HEK293T (cell line): ENCODE results near the gene CDH13.

Source experiments
- CTCF ChIA-PET: fragments of 350-600 bp; formaldehyde crosslinking; extraction: SDS; loops from one replicate; lab custom pipeline; 2021; ENCODE audit warnings: antibody characterized with exemption, inconsistent platforms; lab: Yijun Ruan, JAX
- POLR2A ChIA-PET: fragments of 350-600 bp; formaldehyde crosslinking; extraction: SDS; loops from one replicate; lab custom pipeline; 2020; ENCODE audit warnings: antibody characterized with exemption, inconsistent platforms; lab: Yijun Ruan, JAX
- DNase-seq: peaks from one replicate; pipeline ENCODE4 v3.0.0; 2012; ENCODE audit warnings: mixed read lengths; ENCODE audit errors: extremely low spot score
- ARNT ChIP-seq: fragments of 450-650 bp; IDR thresholded peaks from 2 replicates; pipeline ENCODE4 v1.6.1; 2017; ENCODE audit warnings: mild to moderate bottlenecking
- BHLHE40 ChIP-seq: fragments of 450-650 bp; IDR thresholded peaks from 2 replicates; pipeline ENCODE4 v1.6.1; 2016; ENCODE audit warnings: mild to moderate bottlenecking, moderate library complexity, borderline replicate concordance
- CTBP1 ChIP-seq: fragments of 450-650 bp; IDR thresholded peaks from 2 replicates; pipeline ENCODE4 v1.6.1; 2016; ENCODE audit warnings: borderline replicate concordance
- ELF4 ChIP-seq: fragments of 450-650 bp; IDR thresholded peaks from 2 replicates; pipeline ENCODE4 v1.6.1; 2017; ENCODE audit warnings: antibody characterized with exemption
- FOXA1 ChIP-seq: fragments of 450-650 bp; IDR thresholded peaks from 2 replicates; pipeline ENCODE4 v1.6.1; 2016; ENCODE audit warnings: mild to moderate bottlenecking
- FOXK2 ChIP-seq: fragments of 450-650 bp; IDR thresholded peaks from 2 replicates; pipeline ENCODE4 v1.6.1; 2016; ENCODE audit warnings: mild to moderate bottlenecking
- FOXM1 ChIP-seq: fragments of 450-650 bp; IDR thresholded peaks from 2 replicates; pipeline ENCODE4 v1.6.1; 2017; ENCODE audit warnings: mild to moderate bottlenecking, borderline replicate concordance
- HDGF ChIP-seq: fragments of 450-650 bp; IDR thresholded peaks from 2 replicates; pipeline ENCODE4 v1.6.1; 2017; ENCODE audit warnings: antibody characterized with exemption, borderline replicate concordance
- L3MBTL2 ChIP-seq: fragments of 450-650 bp; conservative IDR thresholded peaks from 2 replicates; pipeline ENCODE4 v1.6.1; 2016; ENCODE audit warnings: mild to moderate bottlenecking
- LEF1 ChIP-seq: fragments of 450-650 bp; IDR thresholded peaks from 2 replicates; pipeline ENCODE4 v1.6.1; 2017; ENCODE audit warnings: mild to moderate bottlenecking, borderline replicate concordance
- NFRKB ChIP-seq: fragments of 450-650 bp; IDR thresholded peaks from 2 replicates; pipeline ENCODE4 v1.6.1; 2016; ENCODE audit warnings: mild to moderate bottlenecking, moderate library complexity
- SP1 ChIP-seq: fragments of 450-650 bp; IDR thresholded peaks from 2 replicates; pipeline ENCODE4 v1.6.1; 2017
- SUZ12 ChIP-seq: fragments of 450-650 bp; IDR thresholded peaks from 2 replicates; pipeline ENCODE4 v1.6.1; 2016; ENCODE audit warnings: mild to moderate bottlenecking
- TARDBP ChIP-seq: fragments of 450-650 bp; IDR thresholded peaks from 2 replicates; pipeline ENCODE4 v1.6.1; 2016
- ZNF384 ChIP-seq: fragments of 450-650 bp; IDR thresholded peaks from 2 replicates; pipeline ENCODE4 v1.6.1; 2016
- TF ChIP-seq, protein P1 (sequence below): fragments of 450-650 bp; IDR thresholded peaks from 2 replicates; pipeline ENCODE4 v1.6.1; 2016

CDH13 gene

DNA sequence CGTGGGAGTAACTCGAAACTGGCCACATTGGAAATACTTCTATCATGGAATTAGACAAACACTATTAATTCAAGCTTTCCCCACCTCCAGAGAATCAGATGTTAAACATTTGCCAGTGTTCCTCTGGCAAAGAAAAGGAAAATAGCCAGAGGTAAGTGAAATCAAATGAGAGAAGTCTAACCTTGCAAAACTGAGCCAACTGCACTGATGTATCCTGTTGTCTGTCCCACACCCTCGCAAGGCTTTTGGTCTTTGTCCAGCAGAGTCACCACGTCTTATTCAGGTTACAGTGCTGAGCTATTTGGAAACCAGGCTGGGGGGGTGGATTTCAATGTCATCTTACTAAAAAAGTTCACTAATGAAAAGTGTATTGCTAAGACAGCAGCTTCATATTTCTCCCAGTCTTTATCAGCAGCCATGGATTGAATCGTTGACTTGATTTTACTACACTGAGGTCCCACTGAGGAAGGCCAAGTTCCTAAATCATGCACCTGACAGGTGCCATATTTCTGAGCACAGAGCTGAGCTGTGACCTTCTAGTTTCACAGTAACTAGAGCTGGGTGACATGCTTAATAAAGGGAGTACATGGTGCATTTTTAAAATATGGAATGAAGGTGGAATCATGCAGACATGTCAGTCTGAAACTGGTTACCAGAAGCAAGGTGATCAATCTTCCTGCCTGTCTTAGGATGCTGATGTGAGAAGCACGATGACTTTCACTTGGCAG is 1095.9 kb downstream of the CDH13 start:
- ChIA-PET CTCF (no interaction called here), POLR2A (no interaction called here)
- no peak for DNase-seq
- no peak for TF ChIP-seq ZNF384

DNA sequence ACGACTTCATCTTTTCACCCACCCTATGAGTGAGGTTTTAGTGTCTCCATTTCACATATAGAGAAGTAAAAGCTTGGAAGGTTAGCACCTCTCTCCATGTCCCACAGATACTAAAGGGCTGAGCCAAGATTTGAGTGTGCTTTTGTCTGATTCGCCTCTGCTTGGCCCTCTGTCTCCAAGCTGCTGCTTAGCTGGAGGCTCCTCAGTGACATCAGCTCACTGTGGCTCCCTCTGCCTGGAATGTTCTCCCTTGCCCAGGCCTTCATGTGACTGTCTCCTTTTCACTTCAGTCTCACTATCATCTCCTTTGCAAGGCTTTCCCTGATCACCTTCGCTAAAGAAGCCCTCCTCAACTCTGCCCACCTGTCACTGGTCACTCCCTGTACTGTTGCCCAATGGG is 1096.5 kb downstream of the CDH13 start:
- CTCF ChIA-PET = interaction anchor here (0.6 kb wide), 1 partner anchor 891 kb away, joined by 5 read pairs; no protein-coding TSS in a partner anchor
- POLR2A ChIA-PET = no interaction called here
- TF ChIP-seq NFRKB = no peak
- TF ChIP-seq CTBP1 = no peak
- TF ChIP-seq FOXM1 = no peak
- TF ChIP-seq ARNT = no peak
- TF ChIP-seq HDGF = no peak
- no peak for TF ChIP-seq FOXK2
- TF ChIP-seq SUZ12 = no peak
- no peak for TF ChIP-seq ZNF384
- TF ChIP-seq TARDBP = no peak
- TF ChIP-seq BHLHE40 = no peak
- TF ChIP-seq SP1 = no peak
- TF ChIP-seq ELF4 = no peak
- TF ChIP-seq LEF1 = no peak
- no peak for DNase-seq

DNA sequence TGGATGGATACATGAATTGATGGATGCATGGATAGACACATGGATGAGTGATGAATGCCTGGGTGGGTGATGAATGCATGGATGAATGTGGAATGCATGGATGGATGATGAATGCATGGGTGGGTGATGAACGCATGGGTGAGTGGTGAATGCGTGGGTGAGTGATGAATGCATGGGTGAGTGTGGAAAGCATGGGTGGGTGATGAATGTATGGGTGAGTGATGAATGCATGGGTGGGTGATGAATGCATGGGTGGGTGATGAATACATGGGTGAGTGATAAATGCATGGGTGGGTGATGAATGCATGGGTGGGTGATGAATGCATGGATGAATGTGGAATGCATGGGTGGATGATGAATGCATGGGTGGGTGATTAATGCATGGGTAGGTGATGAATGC is 1097.1 kb downstream of the CDH13 start:
- no peak for TF ChIP-seq FOXA1
- TF ChIP-seq TARDBP = no peak
- no peak for TF ChIP-seq BHLHE40
- no peak for TF ChIP-seq L3MBTL2
- no peak for TF ChIP-seq NFRKB
- TF ChIP-seq LEF1 = no peak
- TF ChIP-seq SUZ12 = no peak
- no peak for TF ChIP-seq ELF4
- no peak for TF ChIP-seq HDGF
- TF ChIP-seq FOXK2 = no peak
- no peak for TF ChIP-seq CTBP1
- TF ChIP-seq, protein P1, sequence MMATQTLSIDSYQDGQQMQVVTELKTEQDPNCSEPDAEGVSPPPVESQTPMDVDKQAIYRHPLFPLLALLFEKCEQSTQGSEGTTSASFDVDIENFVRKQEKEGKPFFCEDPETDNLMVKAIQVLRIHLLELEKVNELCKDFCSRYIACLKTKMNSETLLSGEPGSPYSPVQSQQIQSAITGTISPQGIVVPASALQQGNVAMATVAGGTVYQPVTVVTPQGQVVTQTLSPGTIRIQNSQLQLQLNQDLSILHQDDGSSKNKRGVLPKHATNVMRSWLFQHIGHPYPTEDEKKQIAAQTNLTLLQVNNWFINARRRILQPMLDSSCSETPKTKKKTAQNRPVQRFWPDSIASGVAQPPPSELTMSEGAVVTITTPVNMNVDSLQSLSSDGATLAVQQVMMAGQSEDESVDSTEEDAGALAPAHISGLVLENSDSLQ = no peak
- TF ChIP-seq ZNF384 = no peak
- no peak for TF ChIP-seq FOXM1
- no peak for TF ChIP-seq SP1
- TF ChIP-seq ARNT = no peak
- ChIA-PET CTCF (no interaction called here), POLR2A (no interaction called here)
- DNase-seq = no peak

DNA sequence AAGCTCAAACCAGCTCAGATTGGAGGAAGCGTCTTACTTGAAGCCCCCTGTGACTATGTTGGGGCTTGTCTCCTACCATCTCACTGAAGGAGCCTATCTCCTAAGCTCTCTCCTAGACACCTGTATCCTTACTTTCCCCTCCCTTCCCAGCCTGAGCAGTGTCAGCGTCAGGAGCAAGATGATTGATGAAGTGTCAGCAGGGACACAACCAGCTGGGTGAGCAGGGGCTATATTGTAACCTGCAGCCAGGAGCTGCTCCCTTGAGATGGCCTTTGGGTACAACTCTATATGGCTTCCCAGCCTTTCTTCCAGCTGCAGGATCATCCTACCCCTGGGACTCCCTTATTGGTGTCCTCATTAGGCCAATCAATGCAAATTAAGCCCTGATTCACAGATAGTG is 1097.8 kb downstream of the CDH13 start:
- POLR2A ChIA-PET = no interaction called here
- CTCF ChIA-PET = no interaction called here
- TF ChIP-seq NFRKB = no peak
- TF ChIP-seq FOXA1 = no peak
- no peak for TF ChIP-seq ZNF384
- no peak for TF ChIP-seq TARDBP
- no peak for TF ChIP-seq CTBP1
- no peak for TF ChIP-seq L3MBTL2
- DNase-seq = no peak

DNA sequence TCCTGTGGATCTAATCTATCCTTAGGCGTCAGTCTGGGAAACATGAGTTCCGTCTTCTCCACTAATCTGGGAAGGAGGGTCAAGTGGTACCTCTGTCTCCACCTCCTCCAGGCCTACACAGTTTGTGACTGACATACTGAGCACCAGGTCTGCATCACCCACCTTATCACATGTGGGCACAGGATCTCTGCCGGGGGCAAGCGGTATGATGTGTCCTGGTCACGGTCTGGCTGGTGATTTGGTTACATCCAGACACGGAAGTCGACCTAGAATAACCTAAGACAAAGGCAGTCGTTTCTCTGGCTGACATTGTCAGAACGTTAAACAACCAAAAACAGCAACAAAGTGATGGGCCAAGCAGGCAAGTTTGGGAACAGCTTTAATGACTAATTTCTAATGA is 1098.5 kb downstream of the CDH13 start:
- TF ChIP-seq, protein P1 = no peak
- TF ChIP-seq FOXK2 = no peak
- TF ChIP-seq ARNT = no peak
- no peak for TF ChIP-seq ELF4
- no peak for TF ChIP-seq SUZ12
- ChIA-PET CTCF (no interaction called here), POLR2A (no interaction called here)
- DNase-seq = no peak

DNA sequence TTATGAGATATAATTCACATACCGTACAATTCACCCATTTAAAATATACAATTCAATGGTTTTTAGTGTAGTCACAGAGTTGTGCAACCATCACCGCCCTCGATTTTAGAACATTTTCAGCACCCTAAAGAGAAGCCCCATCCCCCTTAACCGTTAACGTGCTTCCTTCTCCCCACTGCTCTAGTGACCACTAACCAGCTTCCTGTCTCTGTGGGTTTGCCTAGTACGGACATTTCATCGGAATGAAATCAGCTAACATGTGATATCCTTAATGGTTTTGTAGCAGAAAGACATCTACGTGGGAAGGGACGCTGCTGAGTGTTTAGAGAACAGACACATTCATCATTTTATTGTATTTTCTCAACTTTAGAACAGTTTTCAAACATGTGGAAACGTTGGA is 1100.2 kb downstream of the CDH13 start:
- TF ChIP-seq, protein P1 = no peak
- no peak for TF ChIP-seq FOXM1
- TF ChIP-seq CTBP1 = no peak
- TF ChIP-seq ZNF384 = no peak
- TF ChIP-seq LEF1 = no peak
- no peak for TF ChIP-seq BHLHE40
- TF ChIP-seq L3MBTL2 = no peak
- no peak for TF ChIP-seq HDGF
- TF ChIP-seq TARDBP = no peak
- no peak for TF ChIP-seq SP1
- TF ChIP-seq NFRKB = no peak
- no peak for TF ChIP-seq FOXA1
- TF ChIP-seq ELF4 = no peak
- TF ChIP-seq ARNT = no peak
- TF ChIP-seq FOXK2 = no peak
- TF ChIP-seq SUZ12 = no peak
- no peak for DNase-seq
- ChIA-PET POLR2A (no interaction called here), CTCF (no interaction called here)
